ENCODE results near the gene HCK. TPM values are rescaled to one million over a fixed set of nuclear protein-coding genes. Genes with fewer than 3 reads are reported as not detected.

The HCK gene
- total RNA-seq, 4 donors from 2014 or later: 8.0 to 56.1 (median 10.5) TPM

DNA sequence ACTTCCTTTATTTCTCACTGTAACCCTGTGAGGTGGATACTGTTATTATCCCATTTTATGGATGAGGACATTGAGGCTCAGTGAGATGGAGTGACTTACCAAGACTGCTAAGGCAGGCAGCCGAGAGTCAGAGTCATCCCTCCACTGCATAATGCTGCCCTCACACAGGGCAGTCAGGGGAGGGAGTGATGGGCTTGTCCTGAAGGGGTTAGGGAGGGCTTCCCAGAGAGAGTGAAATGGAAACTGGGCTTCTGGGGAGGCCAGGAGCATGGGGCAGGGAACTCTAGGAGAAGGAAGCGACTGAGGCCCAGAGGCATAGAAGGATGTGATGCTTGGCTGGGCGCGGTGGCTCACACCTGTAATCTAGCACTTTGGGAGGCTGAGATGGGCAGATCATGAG, 88.6 kb downstream of the HCK start:
- Histone ChIP-seq H3K9me3 (no peaks in the 10 kb centered on the region), H3K27me3 (no peaks in the 10 kb centered on the region), H3K4me1 (no peaks in the 10 kb centered on the region), H3K4me3 (no peak overlapping the region), H3K27ac (no peak overlapping the region), H3K36me3 (peaks cover 0 to 95% (median 0%) of the 10 kb centered on the region in 3 donors)
- TF ChIP-seq, protein P1, sequence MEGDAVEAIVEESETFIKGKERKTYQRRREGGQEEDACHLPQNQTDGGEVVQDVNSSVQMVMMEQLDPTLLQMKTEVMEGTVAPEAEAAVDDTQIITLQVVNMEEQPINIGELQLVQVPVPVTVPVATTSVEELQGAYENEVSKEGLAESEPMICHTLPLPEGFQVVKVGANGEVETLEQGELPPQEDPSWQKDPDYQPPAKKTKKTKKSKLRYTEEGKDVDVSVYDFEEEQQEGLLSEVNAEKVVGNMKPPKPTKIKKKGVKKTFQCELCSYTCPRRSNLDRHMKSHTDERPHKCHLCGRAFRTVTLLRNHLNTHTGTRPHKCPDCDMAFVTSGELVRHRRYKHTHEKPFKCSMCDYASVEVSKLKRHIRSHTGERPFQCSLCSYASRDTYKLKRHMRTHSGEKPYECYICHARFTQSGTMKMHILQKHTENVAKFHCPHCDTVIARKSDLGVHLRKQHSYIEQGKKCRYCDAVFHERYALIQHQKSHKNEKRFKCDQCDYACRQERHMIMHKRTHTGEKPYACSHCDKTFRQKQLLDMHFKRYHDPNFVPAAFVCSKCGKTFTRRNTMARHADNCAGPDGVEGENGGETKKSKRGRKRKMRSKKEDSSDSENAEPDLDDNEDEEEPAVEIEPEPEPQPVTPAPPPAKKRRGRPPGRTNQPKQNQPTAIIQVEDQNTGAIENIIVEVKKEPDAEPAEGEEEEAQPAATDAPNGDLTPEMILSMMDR (IDR thresholded peaks at IDR 0.05): no peak
- DNase-seq: peak in 1 of 3 donors; percentile 31

DNA sequence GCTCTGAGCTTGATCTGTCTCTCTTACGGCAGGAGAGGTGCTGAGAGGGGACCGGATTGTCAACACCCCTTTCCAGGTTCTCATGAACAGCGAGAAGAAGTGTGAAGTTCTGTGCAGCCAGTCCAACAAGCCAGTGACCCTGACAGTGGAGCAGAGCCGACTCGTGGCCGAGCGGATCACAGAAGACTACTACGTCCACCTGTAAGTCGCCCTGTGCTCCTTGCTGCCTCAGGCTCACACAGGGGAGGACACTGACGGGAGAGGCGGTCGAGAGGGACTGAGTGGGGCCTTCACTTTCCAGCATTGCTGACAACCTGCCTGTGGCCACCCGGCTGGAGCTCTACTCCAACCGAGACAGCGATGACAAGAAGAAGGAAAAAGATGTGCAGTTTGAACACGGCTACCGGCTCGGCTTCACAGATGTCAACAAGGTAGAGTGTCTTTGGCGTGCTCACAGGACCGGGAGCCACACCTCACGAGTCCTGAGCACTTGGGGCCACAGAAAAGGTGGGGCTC, 89.5 kb downstream of the HCK start:
- no peaks in the 10 kb centered on the region for H3K4me1 ChIP-seq
- H3K4me3 ChIP-seq: no peak overlapping the region
- no peaks in the 10 kb centered on the region for H3K9me3 ChIP-seq
- H3K36me3 ChIP-seq: peaks cover 0 to 95% (median 0%) of the 10 kb centered on the region in 3 donors
- no peak for DNase-seq
- TF ChIP-seq POLR2A (IDR thresholded peaks at IDR 0.05): no peak
- TF ChIP-seq, protein P1 (IDR thresholded peaks at IDR 0.05): no peak
- no peak overlapping the region for H3K27ac ChIP-seq
- H3K27me3 ChIP-seq: no peaks in the 10 kb centered on the region

GRCh38 chr20:32142088-32142487, 90.0 kb downstream of the HCK start:
- TF ChIP-seq, protein P1 (IDR thresholded peaks at IDR 0.05): no peak
- no peak for TF ChIP-seq POLR2A (IDR thresholded peaks at IDR 0.05)
- H3K4me1 ChIP-seq: no peaks in the 10 kb centered on the region
- no peak overlapping the region for H3K27ac ChIP-seq
- H3K36me3 ChIP-seq: peaks cover 0 to 95% (median 0%) of the 10 kb centered on the region in 3 donors
- no peak for DNase-seq
- no peaks in the 10 kb centered on the region for H3K27me3 ChIP-seq
- H3K9me3 ChIP-seq: no peaks in the 10 kb centered on the region
- no peak overlapping the region for H3K4me3 ChIP-seq

GRCh38 chr20:32142991-32143390, 90.9 kb downstream of the HCK start:
- no peak for TF ChIP-seq POLR2A (IDR thresholded peaks at IDR 0.05)
- TF ChIP-seq, protein P1 (IDR thresholded peaks at IDR 0.05): no peak
- Histone ChIP-seq H3K4me3 (no peak overlapping the region), H3K9me3 (no peaks in the 10 kb centered on the region), H3K4me1 (no peaks in the 10 kb centered on the region), H3K27ac (no peak overlapping the region), H3K27me3 (no peaks in the 10 kb centered on the region), H3K36me3 (peaks cover 0 to 91% (median 0%) of the 10 kb centered on the region in 3 donors)
- no peak for DNase-seq

DNA sequence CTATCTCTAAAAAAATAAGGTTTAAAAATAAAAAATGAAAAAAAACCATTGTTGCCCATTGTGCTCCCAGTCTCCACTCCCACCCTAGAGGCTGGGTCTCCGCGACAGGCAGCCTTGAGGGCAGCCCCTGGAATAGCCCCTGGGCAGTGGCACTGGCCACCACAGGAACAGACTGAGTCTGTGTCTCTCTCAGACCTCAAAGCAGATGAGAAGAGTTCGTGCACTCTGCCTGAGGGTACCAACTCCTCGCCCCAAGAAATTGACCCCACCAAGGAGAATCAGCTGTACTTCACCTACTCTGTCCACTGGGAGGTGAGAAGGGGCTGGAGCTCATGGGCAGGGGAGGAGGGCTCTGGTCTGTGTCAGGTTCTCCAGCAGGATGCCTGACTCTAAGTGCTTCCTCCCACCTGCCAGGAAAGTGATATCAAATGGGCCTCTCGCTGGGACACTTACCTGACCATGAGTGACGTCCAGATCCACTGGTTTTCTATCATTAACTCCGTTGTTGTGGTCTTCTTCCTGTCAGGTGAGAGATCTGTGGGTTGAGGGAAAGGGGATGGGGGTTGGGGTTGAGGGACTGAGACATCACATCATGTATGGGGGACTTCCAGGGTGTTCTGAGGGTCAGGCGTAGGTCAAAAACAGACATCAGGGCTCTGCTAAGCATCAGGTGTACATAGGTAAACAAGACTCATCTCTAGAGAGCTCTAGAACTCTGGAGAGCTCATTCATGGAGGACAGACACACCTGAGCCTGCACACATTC, 93.0 kb downstream of the HCK start:
- Histone ChIP-seq H3K4me3 (no peak overlapping the region), H3K4me1 (no peaks in the 10 kb centered on the region), H3K27me3 (no peaks in the 10 kb centered on the region), H3K36me3 (peaks cover 0 to 82% (median 0%) of the 10 kb centered on the region in 3 donors), H3K27ac (no peak overlapping the region), H3K9me3 (no peaks in the 10 kb centered on the region)
- TF ChIP-seq, protein P1 (IDR thresholded peaks at IDR 0.05): no peak
- TF ChIP-seq POLR2A (IDR thresholded peaks at IDR 0.05): no peak
- no peak for DNase-seq

Data from Peyer's patch (tissue), 4 donors.